Measurements from ENCODE around the gene ARID1B.

GRCh38 chr6:156955494-156956183 lies 178.5 kb downstream of the ARID1B start:
- TF ChIP-seq CTCF (IDR thresholded peaks at IDR 0.05; ENCODE audit: low read length) (no peak), EZH2 (IDR thresholded peaks at IDR 0.05; ENCODE audit: borderline replicate concordance, low read length) (no peak)

All from OCI-LY1 (cell line).